Measurements from ENCODE around the gene OR4S2.

OR4S2 gene

GRCh38 chr11:55697817-55698216 lies 49.7 kb downstream of the OR4S2 start:
- Histone ChIP-seq H3K4me1 (no peaks in the 10 kb centered on the region), H3K9me3 (no peaks in the 10 kb centered on the region), H3K4me3 (no peak overlapping the region), H3K36me3 (no peaks in the 10 kb centered on the region), H3K27me3 (no peaks in the 10 kb centered on the region), H3K27ac (no peak overlapping the region)
- DNase-seq = no peak
- intact Hi-C loops (cut with DNase I; ENCODE audit: low total_unique reads) = no loop called here
- TF ChIP-seq, protein P1, sequence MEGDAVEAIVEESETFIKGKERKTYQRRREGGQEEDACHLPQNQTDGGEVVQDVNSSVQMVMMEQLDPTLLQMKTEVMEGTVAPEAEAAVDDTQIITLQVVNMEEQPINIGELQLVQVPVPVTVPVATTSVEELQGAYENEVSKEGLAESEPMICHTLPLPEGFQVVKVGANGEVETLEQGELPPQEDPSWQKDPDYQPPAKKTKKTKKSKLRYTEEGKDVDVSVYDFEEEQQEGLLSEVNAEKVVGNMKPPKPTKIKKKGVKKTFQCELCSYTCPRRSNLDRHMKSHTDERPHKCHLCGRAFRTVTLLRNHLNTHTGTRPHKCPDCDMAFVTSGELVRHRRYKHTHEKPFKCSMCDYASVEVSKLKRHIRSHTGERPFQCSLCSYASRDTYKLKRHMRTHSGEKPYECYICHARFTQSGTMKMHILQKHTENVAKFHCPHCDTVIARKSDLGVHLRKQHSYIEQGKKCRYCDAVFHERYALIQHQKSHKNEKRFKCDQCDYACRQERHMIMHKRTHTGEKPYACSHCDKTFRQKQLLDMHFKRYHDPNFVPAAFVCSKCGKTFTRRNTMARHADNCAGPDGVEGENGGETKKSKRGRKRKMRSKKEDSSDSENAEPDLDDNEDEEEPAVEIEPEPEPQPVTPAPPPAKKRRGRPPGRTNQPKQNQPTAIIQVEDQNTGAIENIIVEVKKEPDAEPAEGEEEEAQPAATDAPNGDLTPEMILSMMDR (IDR thresholded peaks at IDR 0.05) = no peak

DNA sequence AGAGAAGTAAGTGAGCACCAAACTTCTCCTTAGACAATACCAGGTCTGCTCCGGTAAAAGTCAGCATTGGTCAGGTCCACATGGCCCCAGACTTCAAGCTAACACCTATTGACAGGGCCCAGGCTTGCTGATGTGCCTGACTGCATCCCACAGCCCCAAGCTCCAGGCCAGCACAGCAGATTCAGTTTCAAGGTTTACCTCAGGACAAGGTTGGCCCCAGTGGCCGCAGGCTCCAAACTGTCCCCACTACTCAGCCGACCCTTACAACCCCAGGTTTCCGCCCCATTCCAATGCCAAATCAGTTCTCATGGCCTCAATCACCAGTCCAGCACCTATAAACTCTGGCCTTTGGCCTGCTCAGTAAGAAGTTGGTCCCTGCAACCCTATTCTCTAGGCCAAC lies 53.3 kb downstream of the OR4S2 start:
- H3K9me3 ChIP-seq = peaks cover 0 to 5% (median 0%) of the 10 kb centered on the region in 3 donors
- H3K36me3 ChIP-seq = no peaks in the 10 kb centered on the region
- no peak for DNase-seq
- TF ChIP-seq, protein P1 (IDR thresholded peaks at IDR 0.05) = no peak
- no peak overlapping the region for H3K27ac ChIP-seq
- intact Hi-C loops (cut with DNase I; ENCODE audit: low total_unique reads) = no loop called here
- no peak overlapping the region for H3K4me3 ChIP-seq
- no peaks in the 10 kb centered on the region for H3K4me1 ChIP-seq
- no peaks in the 10 kb centered on the region for H3K27me3 ChIP-seq
